Adipocyte (in vitro differentiated cells): ENCODE data around the gene NUBPL.
A peak's percentile ranks its signal among the peaks of the same experiment; 100 is the strongest.

Experiments
- DNase-seq: peaks from one replicate; pipeline ENCODE4 v3.0.0-alpha.2; 2015; ENCODE audit warnings: low read depth
- H3K27me3 ChIP-seq: replicated peaks from 2 replicates; pipeline ENCODE4 v1.7.0; 2013; ENCODE audit warnings: mild to moderate bottlenecking, low read length, moderate library complexity; ENCODE audit not compliant: control insufficient read depth, insufficient read depth
- H3K36me3 ChIP-seq: 2 replicates; pipeline ENCODE4 v1.7.0; 2013; ENCODE audit warnings: low read length, mild to moderate bottlenecking, moderate library complexity; ENCODE audit not compliant: control insufficient read depth, insufficient read depth, severe bottlenecking
- H3K4me1 ChIP-seq: 2 replicates; pipeline ENCODE4 v1.7.0; 2013; ENCODE audit warnings: mild to moderate bottlenecking, low read length, moderate library complexity; ENCODE audit not compliant: control insufficient read depth, insufficient read depth
- H3K4me3 ChIP-seq: 2 replicates; pipeline ENCODE4 v1.7.0; 2013; ENCODE audit warnings: mild to moderate bottlenecking, low read length, moderate library complexity
- H3K9ac ChIP-seq: 2 replicates; pipeline ENCODE4 v1.7.0; 2013; ENCODE audit warnings: mild to moderate bottlenecking, low read length, moderate library complexity
- H3K9me3 ChIP-seq: 2 replicates; pipeline ENCODE4 v1.7.0; 2013; ENCODE audit warnings: mild to moderate bottlenecking, low read length, moderate library complexity; ENCODE audit not compliant: control insufficient read depth

NUBPL gene

DNA sequence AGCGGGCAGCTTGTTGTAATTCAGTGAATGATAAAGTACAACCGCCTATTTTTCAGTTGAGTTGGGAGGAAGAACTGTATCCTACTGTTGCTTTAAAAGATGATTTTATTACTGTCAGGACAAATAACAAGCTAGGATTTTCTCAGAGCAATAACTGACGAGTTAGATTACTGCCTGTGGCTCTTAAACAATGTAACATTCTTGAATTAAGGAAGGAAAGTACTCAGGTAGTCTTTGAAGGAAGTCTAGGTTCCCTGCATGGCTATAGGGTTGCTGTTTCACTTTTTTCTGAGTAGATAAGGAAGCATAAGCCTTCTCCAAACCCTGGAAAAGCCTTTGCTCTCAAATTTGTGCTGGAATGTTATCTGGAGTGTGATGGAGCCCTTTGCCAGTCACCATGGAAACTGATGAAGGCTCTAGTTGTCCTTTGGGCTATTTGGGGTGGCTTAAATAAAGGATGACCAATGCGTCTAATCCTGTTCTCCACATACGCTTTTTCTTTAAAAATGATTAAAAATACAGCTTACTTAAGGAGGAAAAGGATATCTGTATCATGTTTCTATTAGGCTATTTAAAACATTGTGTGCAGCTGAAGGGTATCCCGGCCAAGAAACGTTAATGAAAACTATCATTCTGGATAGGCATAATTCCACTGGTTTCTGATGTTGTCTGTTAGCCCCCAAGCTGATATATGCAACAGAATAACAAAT, 17.7 kb downstream of the NUBPL start:
- DNase-seq = no peak
- no peaks in the 10 kb centered on the region for H3K27me3 ChIP-seq
- H3K4me3 ChIP-seq = peak overlapping the region; percentile 68
- peaks cover 30% of the 10 kb centered on the region for H3K4me1 ChIP-seq
- H3K9me3 ChIP-seq = no peaks in the 10 kb centered on the region
- peak overlapping the region; percentile 70 for H3K9ac ChIP-seq
- no peaks in the 10 kb centered on the region for H3K36me3 ChIP-seq

DNA sequence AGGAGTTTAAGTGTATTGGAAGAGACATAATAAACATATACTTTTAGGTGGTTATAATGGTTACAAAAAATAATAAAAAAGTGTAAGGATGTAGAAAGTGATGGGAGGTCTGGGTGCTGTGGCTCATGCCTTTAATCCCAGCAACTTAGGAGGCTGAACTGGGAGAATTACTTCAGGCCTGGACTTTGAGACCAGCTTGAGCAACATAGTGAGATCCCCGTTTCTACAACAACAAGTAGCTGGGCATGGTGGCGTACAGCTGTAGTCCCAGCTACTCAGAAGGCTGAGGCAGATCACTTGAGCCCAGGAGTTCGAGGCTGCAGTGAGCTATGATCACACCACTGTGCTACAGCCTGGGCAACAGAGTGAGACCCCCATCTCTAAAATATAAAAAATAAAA, 19.0 kb downstream of the NUBPL start:
- H3K9me3 ChIP-seq = no peaks in the 10 kb centered on the region
- H3K9ac ChIP-seq = no peak overlapping the region
- no peaks in the 10 kb centered on the region for H3K36me3 ChIP-seq
- no peak overlapping the region for H3K4me3 ChIP-seq
- H3K27me3 ChIP-seq = no peaks in the 10 kb centered on the region
- no peak for DNase-seq
- H3K4me1 ChIP-seq = peaks cover 30% of the 10 kb centered on the region

DNA sequence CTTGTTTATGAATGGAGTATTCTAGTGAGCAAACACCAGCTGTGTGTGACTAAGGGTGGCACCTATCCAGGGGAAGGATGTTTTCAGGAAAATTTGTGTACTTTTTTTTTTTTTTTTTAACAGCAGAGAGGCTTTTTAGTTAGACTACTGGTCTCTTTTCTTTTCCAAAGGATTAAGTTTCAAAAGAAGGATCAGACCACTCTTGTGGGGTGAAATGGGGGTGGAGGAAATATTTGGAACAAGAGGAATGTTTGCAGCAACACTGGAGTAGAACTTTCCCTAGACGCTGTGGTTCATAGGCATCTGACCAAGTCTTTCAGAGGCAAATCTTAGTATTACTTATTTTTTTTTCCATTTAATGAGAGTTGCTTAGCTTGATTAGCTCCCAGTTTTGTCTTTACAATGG, 21.1 kb downstream of the NUBPL start:
- no peaks in the 10 kb centered on the region for H3K36me3 ChIP-seq
- peaks cover 30% of the 10 kb centered on the region for H3K4me1 ChIP-seq
- peak overlapping the region; percentile 1 for H3K4me3 ChIP-seq
- DNase-seq = peak; percentile 49
- no peaks in the 10 kb centered on the region for H3K9me3 ChIP-seq
- no peaks in the 10 kb centered on the region for H3K27me3 ChIP-seq
- peak overlapping the region; percentile 11 for H3K9ac ChIP-seq

DNA sequence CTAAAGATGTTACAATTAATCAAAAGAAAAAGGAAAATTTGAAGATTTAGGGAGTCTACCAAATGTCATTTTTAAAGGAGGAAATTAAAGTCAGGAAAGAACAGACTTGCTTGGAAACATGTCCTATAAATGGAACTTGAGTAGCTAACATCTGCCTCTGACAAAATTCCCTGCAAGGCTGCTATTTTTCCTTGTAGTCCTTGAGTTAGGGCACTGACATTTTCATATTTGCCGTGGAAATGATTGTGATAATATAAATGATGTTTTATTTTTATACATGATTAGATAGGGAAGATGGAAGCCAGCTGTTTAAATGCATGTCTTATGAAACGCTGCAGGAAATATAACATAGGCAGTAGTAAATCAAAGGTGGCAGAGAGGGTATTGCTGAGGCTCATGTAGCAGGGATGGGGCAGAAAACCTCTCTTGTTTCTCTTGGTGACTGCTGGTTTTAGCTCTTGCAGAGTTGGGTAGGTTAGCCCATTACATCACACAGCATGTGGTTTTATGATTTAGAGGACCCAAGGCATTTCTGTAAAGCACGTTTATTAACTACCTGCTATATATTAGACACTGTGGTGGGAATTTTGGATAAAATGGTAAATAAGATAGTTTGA, 21.7 kb downstream of the NUBPL start:
- Histone ChIP-seq H3K4me3 (no peak overlapping the region), H3K9me3 (no peaks in the 10 kb centered on the region), H3K27me3 (no peaks in the 10 kb centered on the region), H3K4me1 (peaks cover 23% of the 10 kb centered on the region), H3K36me3 (no peaks in the 10 kb centered on the region), H3K9ac (peak overlapping the region; percentile 11)
- no peak for DNase-seq

DNA sequence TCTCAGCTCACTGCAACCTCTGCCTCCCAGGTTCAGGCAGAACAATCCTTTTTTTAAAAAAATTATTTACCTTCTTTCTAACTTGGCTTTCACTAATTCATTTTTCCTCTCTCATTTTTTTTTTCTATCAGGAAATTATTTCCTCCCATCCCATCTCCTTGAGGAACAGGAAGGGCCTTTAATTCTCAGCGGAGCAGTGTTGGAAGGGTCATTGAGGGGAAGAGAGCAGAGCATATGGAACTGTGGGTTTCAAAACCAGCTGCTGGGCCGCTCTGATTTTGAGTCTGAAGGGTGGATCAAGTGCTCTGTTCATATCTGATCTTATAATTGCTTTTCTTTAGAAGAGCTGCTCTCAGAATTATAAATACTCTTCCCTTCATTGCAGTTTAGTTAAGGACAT, 29.0 kb downstream of the NUBPL start:
- no peaks in the 10 kb centered on the region for H3K27me3 ChIP-seq
- H3K9me3 ChIP-seq = no peaks in the 10 kb centered on the region
- no peaks in the 10 kb centered on the region for H3K36me3 ChIP-seq
- no peak overlapping the region for H3K4me3 ChIP-seq
- H3K4me1 ChIP-seq = no peaks in the 10 kb centered on the region
- H3K9ac ChIP-seq = no peak overlapping the region
- DNase-seq = no peak

DNA sequence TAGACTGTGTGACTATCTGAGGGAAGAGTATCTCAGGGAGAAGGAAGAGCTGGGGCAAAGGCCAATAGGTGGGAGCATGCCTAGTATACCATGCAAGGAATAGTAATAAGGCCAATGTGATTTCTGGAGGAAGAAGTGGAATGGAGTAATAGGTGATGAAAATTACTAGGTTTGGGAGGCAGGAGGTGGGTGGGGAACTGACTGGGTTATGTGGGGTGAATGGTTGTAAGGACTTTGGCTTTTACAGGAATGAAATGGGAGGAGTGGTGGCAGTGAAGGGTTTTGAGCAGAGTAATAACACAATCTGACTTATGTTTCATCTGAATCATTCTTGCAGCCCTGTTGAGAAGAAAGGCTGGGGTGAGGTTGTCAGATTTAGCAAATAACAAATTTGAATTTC, 30.9 kb downstream of the NUBPL start:
- H3K4me3 ChIP-seq = no peak overlapping the region
- H3K9ac ChIP-seq = no peak overlapping the region
- H3K4me1 ChIP-seq = no peaks in the 10 kb centered on the region
- H3K27me3 ChIP-seq = no peaks in the 10 kb centered on the region
- no peaks in the 10 kb centered on the region for H3K9me3 ChIP-seq
- DNase-seq = no peak
- H3K36me3 ChIP-seq = no peaks in the 10 kb centered on the region

DNA sequence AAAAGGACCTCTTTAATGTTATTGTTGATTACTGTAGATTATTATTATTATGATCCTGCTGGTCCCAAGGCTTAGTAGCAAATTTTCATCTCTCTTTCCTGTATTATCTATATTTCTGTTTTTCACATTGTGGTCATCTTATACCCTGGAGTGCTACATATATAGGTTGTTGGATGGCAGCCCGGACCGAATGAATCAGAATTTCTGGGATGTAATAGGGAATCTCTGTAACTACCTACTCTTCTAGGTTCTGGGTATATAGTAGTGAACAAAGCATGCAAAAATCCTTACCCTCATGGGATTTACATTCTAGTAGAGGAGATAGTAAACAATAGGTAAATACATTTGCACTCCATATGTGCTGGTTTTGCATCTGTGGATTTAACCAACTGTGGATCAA, 31.4 kb downstream of the NUBPL start:
- Histone ChIP-seq H3K9ac (no peak overlapping the region), H3K4me1 (no peaks in the 10 kb centered on the region), H3K27me3 (no peaks in the 10 kb centered on the region), H3K36me3 (no peaks in the 10 kb centered on the region), H3K9me3 (no peaks in the 10 kb centered on the region), H3K4me3 (no peak overlapping the region)
- DNase-seq = peak; percentile 5

DNA sequence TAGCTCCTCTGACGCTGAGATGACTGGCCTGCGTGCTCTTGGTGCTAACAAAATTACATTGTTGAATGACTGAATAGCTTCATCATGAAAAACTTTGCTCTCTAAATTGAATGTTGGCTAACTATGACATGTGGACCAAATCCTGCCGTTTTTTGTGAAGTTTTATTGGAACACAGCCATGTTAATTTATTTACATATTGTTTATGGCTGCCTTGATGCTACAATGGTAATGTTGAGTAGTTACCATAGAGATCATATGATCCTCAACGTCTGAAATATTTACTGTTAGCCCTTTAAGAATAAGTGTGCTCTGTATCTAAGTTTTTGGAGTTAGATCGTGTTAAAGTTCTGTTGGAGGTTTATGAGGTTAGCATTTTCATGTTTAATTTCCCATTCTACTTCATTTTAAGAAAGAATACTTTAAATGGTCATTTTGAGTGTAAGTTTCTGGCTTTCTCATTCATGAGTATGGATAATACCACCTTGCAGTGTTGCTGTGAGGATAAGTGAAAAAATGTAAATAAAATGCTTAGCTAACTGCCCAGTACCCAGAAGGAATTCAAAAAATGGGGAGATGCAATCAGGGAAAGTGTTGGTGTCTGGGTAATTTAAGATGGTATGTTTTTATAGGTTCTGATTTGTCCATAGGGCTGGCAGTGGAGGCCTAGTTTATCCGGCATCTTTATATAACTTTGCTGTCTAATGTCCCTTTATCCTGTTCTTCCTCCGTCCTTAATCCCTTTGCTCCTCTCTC, 35.3 kb downstream of the NUBPL start:
- Histone ChIP-seq H3K9ac (no peak overlapping the region), H3K4me3 (no peak overlapping the region), H3K9me3 (no peaks in the 10 kb centered on the region), H3K27me3 (no peaks in the 10 kb centered on the region), H3K4me1 (no peaks in the 10 kb centered on the region), H3K36me3 (peaks cover 3% of the 10 kb centered on the region)
- peak; percentile 55 for DNase-seq

DNA sequence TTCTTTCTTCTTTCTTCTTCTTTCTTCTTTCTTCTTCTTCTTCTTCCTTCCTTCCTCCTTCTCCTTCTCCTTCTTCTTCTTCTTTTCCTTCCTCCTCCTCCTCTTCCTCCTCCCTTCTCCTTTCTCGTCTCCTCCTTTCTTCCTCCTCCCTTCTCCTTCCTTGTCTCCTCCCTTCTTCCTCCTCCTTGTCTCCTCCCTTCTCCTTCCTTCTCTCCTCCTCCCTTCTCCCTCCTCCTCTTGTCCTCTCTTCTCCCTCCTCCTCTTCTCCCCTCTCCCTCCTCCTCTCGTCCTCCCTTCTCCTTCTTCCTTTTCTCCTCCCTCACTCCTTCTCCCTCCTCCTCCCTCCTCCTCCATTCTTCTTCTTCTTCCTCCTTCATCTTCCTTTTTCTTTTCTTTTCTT, 44.5 kb downstream of the NUBPL start:
- no peak overlapping the region for H3K4me3 ChIP-seq
- no peaks in the 10 kb centered on the region for H3K9me3 ChIP-seq
- H3K4me1 ChIP-seq = no peaks in the 10 kb centered on the region
- no peaks in the 10 kb centered on the region for H3K27me3 ChIP-seq
- H3K36me3 ChIP-seq = peaks cover 5% of the 10 kb centered on the region
- H3K9ac ChIP-seq = no peak overlapping the region
- DNase-seq = no peak

DNA sequence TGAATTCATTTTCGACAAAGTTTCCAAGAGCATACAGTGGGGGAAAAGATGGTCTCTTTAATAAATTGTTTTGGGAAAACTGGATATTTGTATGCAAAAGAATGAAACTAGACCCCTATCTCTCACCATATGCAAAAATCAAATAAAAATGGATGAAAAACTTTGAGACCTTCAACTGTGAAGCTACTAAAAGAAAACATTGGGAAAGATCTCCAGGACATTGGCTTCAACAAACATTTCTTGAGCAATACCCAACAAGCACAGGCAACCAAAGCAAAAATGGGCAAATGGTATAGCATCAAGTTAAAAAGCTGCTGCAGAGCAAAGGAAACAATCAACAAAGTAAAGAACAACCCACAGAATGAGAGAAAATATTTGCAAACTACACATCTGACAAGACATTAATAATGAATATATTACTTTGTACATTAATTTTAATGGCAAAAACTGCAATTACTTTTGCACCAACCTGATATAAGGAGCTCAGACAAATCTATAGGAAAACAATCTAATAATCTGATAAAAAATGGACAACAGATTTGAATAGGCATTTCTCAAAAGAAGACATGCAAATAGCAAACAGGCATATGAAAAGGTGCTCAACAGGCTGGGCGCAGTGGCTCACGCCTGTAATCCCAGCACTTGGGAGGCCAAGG, 50.7 kb downstream of the NUBPL start:
- H3K27me3 ChIP-seq = no peaks in the 10 kb centered on the region
- H3K9me3 ChIP-seq = peaks cover 4% of the 10 kb centered on the region
- no peak overlapping the region for H3K9ac ChIP-seq
- no peak for DNase-seq
- peaks cover under 1% of the 10 kb centered on the region for H3K36me3 ChIP-seq
- no peaks in the 10 kb centered on the region for H3K4me1 ChIP-seq
- no peak overlapping the region for H3K4me3 ChIP-seq

DNA sequence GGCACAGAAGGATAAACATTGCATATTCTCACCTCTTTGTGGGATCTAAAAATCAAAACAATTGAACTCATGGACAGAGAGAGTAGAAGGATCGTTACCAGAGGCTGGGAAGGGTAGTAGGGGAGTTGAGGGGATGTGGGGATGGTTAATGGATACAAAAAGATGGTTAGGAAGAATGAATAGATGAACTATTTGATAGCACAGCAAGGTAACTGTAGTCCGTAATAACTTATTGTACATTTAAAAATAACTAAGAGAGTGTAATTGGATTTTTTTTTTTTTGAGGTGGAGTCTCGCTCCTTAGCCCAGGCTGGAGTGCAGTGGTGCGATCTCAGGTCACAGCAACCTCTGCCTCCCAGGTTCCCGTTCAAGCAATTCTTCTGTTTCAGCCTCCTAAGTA, 52.0 kb downstream of the NUBPL start:
- Histone ChIP-seq H3K9me3 (peaks cover 4% of the 10 kb centered on the region), H3K4me3 (no peak overlapping the region), H3K4me1 (no peaks in the 10 kb centered on the region), H3K27me3 (no peaks in the 10 kb centered on the region), H3K36me3 (no peaks in the 10 kb centered on the region), H3K9ac (no peak overlapping the region)
- DNase-seq = no peak
